Measurements from ENCODE around the gene MS4A6A.
A peak's percentile ranks its signal among the peaks of the same experiment; 100 is the strongest.
"Not testable (repeated sequence)": the region's sequence is repeated elsewhere in the genome, so short reads cannot be mapped to it uniquely, and the experiment has no call there.

Gene MS4A6A

DNA sequence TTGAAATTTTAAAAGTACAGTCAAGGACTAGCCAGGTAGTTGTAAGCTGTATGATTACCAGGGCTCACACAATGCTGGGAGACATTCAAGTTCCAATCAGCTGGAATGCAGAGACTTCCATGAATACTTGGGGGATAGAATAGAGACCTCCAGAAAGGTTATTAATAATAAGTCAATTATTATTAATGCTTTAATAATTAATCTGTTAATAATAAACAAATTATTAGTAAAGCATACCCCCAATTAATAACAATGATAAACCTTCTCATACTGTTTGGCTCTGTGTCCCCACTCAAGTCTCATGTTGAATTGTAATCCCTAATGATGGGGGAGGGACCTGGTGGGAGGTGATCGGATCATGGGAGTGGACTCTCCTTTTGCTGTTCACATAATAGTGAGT lies 14.6 kb upstream of the MS4A6A start:
- Mint-ChIP-seq H3K27me3 (ENCODE audit: low read depth) (no peaks in the 10 kb centered on the region), H3K4me3 (no peak overlapping the region), H3K27ac (no peak overlapping the region), H3K4me1 (no peaks in the 10 kb centered on the region), H3K9me3 (peaks cover 10% of the 10 kb centered on the region), H3K36me3 (ENCODE audit: low read depth) (no peaks in the 10 kb centered on the region)
- TF ChIP-seq CTCF (IDR thresholded peaks at IDR 0.05; ENCODE audit: unreplicated experiment in 3 of 3) = no peak

DNA sequence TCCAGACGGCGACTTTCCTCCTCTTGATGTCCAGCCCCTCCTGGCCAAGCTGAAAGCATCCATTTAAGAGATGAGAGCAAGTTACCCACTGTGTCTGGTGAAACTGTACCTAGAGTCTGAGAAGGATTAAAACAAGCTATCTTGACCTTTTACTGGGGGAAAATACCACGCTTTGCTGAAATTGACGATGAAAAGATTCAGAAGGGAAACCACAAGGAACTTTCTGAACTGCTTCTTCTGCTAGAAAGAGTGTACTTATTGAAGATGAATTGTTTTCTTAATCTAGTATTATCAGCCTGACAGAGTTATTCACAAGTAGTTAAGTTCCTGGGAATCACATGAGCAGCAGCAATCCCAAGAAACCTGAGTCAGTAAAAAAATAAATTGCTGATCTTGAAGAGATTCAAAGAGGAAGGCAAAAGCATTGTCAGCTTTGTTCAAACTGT lies 13.1 kb upstream of the MS4A6A start:
- no peaks in the 10 kb centered on the region for H3K4me1 Mint-ChIP-seq

DNA sequence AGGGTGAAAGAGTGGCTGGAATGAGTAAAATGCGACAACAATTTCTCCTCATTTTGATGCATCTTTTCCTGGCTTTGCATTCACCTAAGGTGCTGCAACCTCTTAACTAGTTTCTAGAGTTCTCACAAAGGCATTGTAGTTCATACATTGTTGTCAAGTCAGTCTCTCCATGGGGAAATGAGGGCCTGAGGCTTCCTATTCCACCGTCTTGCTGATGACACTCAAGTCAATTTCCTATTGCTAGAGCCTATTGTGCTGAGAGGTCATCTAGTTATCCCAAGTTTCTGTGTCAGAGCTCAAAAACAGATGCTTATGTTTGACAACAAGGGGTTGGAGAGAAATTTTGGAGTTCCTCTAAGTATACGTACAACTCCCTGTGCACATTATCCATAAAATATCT lies 11.6 kb upstream of the MS4A6A start:
- H3K27me3 Mint-ChIP-seq (ENCODE audit: low read depth) = no peaks in the 10 kb centered on the region
- no peaks in the 10 kb centered on the region for H3K36me3 Mint-ChIP-seq (ENCODE audit: low read depth)
- peak overlapping the region; percentile 6 to 67 (median 59) for H3K27ac Mint-ChIP-seq
- no peak overlapping the region for H3K4me3 Mint-ChIP-seq
- peaks cover 11% of the 10 kb centered on the region for H3K9me3 Mint-ChIP-seq
- H3K4me1 Mint-ChIP-seq = no peaks in the 10 kb centered on the region
- TF ChIP-seq CTCF (IDR thresholded peaks at IDR 0.05; ENCODE audit: unreplicated experiment in 3 of 3) = no peak

More for the DNA sequence above, 13.1 kb upstream of the MS4A6A start:
- Mint-ChIP-seq H3K27me3 (ENCODE audit: low read depth) (no peaks in the 10 kb centered on the region), H3K27ac (peak overlapping the region in 2 of 3 experiments; percentile 50 to 76), H3K36me3 (ENCODE audit: low read depth) (no peaks in the 10 kb centered on the region), H3K9me3 (peaks cover 11% of the 10 kb centered on the region), H3K4me3 (no peak overlapping the region)
- TF ChIP-seq CTCF (IDR thresholded peaks at IDR 0.05; ENCODE audit: unreplicated experiment in 3 of 3) = no peak

DNA sequence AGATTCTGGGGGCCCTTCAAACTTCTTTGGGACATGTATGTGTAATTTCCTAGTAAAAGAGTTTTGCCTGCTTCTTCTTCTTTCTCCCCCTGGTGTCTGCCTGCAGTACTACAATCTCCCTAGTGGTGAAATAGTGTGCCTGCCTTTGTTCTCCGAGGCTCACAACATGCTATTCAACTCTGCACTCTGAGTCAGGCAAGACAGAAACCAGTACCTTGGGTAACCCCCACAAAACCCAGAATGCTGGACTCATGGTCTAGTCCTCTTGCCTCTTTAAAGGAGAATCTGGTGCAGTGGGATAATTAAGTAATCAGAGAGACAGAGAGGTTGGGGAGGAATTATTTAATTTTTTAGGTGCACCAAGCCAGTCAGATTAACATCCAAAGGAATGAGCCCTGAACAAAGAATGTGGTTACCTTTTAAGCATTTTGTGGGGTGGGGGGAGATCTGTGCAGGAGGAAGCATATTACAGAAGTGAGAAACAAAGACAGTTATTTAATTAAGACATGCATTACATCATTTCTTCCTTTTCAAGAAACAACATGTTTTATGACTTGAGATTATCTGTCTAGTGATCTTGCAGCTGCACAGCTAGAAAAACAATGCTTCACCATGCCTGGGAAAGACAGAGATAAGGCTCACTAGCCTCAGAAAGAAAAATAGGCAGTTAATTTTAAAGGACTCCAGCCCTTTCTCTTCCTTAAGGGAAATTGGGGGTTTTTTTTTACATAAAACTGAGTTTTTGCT lies 11.0 kb upstream of the MS4A6A start:
- peak; percentile 55 to 66 (median 61) for TF ChIP-seq CTCF (IDR thresholded peaks at IDR 0.05; ENCODE audit: unreplicated experiment in 3 of 3)
- Mint-ChIP-seq H3K36me3 (ENCODE audit: low read depth) (no peaks in the 10 kb centered on the region), H3K27ac (peak overlapping the region; percentile 6 to 67 (median 59)), H3K4me3 (no peak overlapping the region), H3K27me3 (ENCODE audit: low read depth) (no peaks in the 10 kb centered on the region), H3K9me3 (peaks cover 11% of the 10 kb centered on the region), H3K4me1 (no peaks in the 10 kb centered on the region)

GRCh38 chr11:60192564-60192963 lies 9.7 kb upstream of the MS4A6A start:
- not testable (repeated sequence) for H3K27ac Mint-ChIP-seq; H3K4me1 Mint-ChIP-seq; H3K27me3 Mint-ChIP-seq (ENCODE audit: low read depth); H3K36me3 Mint-ChIP-seq (ENCODE audit: low read depth); H3K4me3 Mint-ChIP-seq
- peaks cover 11% of the 10 kb centered on the region for H3K9me3 Mint-ChIP-seq

GRCh38 chr11:60188481-60188880 lies 5.6 kb upstream of the MS4A6A start:
- not testable (repeated sequence) for H3K27me3 Mint-ChIP-seq (ENCODE audit: low read depth); H3K4me3 Mint-ChIP-seq; H3K27ac Mint-ChIP-seq; H3K4me1 Mint-ChIP-seq; H3K9me3 Mint-ChIP-seq; H3K36me3 Mint-ChIP-seq (ENCODE audit: low read depth)

GRCh38 chr11:60186128-60186527 lies 3.2 kb upstream of the MS4A6A start:
- H3K36me3 Mint-ChIP-seq (ENCODE audit: low read depth); H3K27ac Mint-ChIP-seq; H3K27me3 Mint-ChIP-seq (ENCODE audit: low read depth); H3K9me3 Mint-ChIP-seq; H3K4me1 Mint-ChIP-seq; H3K4me3 Mint-ChIP-seq: not testable (repeated sequence)

DNA sequence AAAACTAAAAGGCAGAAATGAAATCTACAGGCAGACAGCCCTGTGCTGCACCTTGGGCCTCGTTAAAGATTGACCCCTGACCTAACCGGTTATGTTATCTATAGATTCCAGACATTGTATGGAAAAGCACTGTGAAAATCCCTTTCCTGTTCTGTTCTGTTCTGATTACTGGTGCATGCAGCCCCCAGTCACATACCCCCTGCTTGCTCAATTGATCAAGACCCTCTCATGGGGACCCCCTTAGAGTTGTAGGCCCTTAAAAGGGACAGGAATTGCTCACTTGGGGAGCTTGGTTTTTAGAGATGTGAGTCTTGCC lies 2.6 kb upstream of the MS4A6A start:
- H3K27me3 Mint-ChIP-seq (ENCODE audit: low read depth); H3K9me3 Mint-ChIP-seq; H3K4me1 Mint-ChIP-seq; H3K4me3 Mint-ChIP-seq; H3K36me3 Mint-ChIP-seq (ENCODE audit: low read depth); H3K27ac Mint-ChIP-seq: not testable (repeated sequence)
